ENCODE results near the gene TELO2.
"Not testable (repeated sequence)": the region's sequence is repeated elsewhere in the genome, so short reads cannot be mapped to it uniquely, and the experiment has no call there.

TELO2 gene

GRCh38 chr16:1455190-1456171, 37.7 kb upstream of the TELO2 start:
- DNase-seq, result no peak
- intact Hi-C loops (cut with DNase I), result no loop called here

- no peak for DNase-seq
- intact Hi-C loops (cut with DNase I), result no loop called here
Observed at GRCh38 chr16:1456951-1457350, 36.2 kb upstream of the TELO2 start.

GRCh38 chr16:1457489-1458245, 35.5 kb upstream of the TELO2 start:
- intact Hi-C loops (cut with DNase I), result no loop called here

GRCh38 chr16:1458336-1458976, 34.7 kb upstream of the TELO2 start:
- intact Hi-C loops (cut with DNase I), result no loop called here
- DNase-seq, result peak in 39 of 42 donors; percentile 18 to 75 (median 48)

More at GRCh38 chr16:1457489-1458245, 35.5 kb upstream of the TELO2 start:
- DNase-seq, result no peak

- DNase-seq, result no peak
- intact Hi-C loops (cut with DNase I), result no loop called here
Observed at GRCh38 chr16:1458977-1459341, 34.2 kb upstream of the TELO2 start.

GRCh38 chr16:1459967-1460366, 33.2 kb upstream of the TELO2 start:
- DNase-seq, result no peak
- intact Hi-C loops (cut with DNase I), result no loop called here

GRCh38 chr16:1460602-1461138, 32.5 kb upstream of the TELO2 start:
- DNase-seq, result no peak
- intact Hi-C loops (cut with DNase I), result no loop called here

- intact Hi-C loops (cut with DNase I), result no loop called here
- no peak for DNase-seq
Observed at GRCh38 chr16:1461146-1461545, 32.0 kb upstream of the TELO2 start.

- intact Hi-C loops (cut with DNase I), result no loop called here
- DNase-seq, result no peak
Observed at GRCh38 chr16:1464196-1464893, 28.8 kb upstream of the TELO2 start.

GRCh38 chr16:1464894-1465566, 28.1 kb upstream of the TELO2 start:
- intact Hi-C loops (cut with DNase I), result no loop called here
- DNase-seq, result no peak

- DNase-seq, result no peak
- intact Hi-C loops (cut with DNase I), result no loop called here
Observed at GRCh38 chr16:1465567-1465915, 27.6 kb upstream of the TELO2 start.

GRCh38 chr16:1466054-1466453, 27.1 kb upstream of the TELO2 start:
- intact Hi-C loops (cut with DNase I), result no loop called here
- no peak for DNase-seq

GRCh38 chr16:1466968-1467521, 26.1 kb upstream of the TELO2 start:
- no peak for DNase-seq
- intact Hi-C loops (cut with DNase I), result no loop called here

GRCh38 chr16:1468426-1468810, 24.7 kb upstream of the TELO2 start:
- no peak for DNase-seq
- intact Hi-C loops (cut with DNase I), result no loop called here

- intact Hi-C loops (cut with DNase I); DNase-seq: not testable (repeated sequence)
Observed at GRCh38 chr16:1469141-1469540, 24.0 kb upstream of the TELO2 start.

- intact Hi-C loops (cut with DNase I), result loop anchor here (10.0 kb wide), 2 partner anchors 45 to 115 kb away; partner anchors contain the start of genes GNPTG, TSR3 and UQCC4
- no peak for DNase-seq
Observed at GRCh38 chr16:1469693-1470201, 23.4 kb upstream of the TELO2 start.

- intact Hi-C loops (cut with DNase I), result loop anchor here (10.0 kb wide), 2 partner anchors 46 to 116 kb away; partner anchors contain the start of genes GNPTG, TSR3 and UQCC4
- no peak for DNase-seq
Observed at GRCh38 chr16:1470481-1471251, 22.5 kb upstream of the TELO2 start.
